Activated CD8-positive, alpha-beta memory T cell treated with anti-CD3 and anti-CD28 coated beads, Interleukin-2, amount 50 U/mL, for 1 hour (primary cell): ENCODE results near the gene CEP68.
"Not testable (repeated sequence)": the region's sequence is repeated elsewhere in the genome, so short reads cannot be mapped to it uniquely, and the experiment has no call there.

Experiments used
- DNase-seq: peaks from one replicate; pipeline ENCODE4 v3.0.0-alpha.2; 2020; ENCODE audit errors: extremely low read depth

Gene CEP68

GRCh38 chr2:65030476-65031332 is 25.5 kb upstream of the CEP68 start:
- no peak for DNase-seq

GRCh38 chr2:65031341-65032018 is 24.7 kb upstream of the CEP68 start:
- no peak for DNase-seq

- no peak for DNase-seq
Observed at GRCh38 chr2:65032019-65032975, 23.9 kb upstream of the CEP68 start.

GRCh38 chr2:65033178-65033577 is 23.0 kb upstream of the CEP68 start:
- no peak for DNase-seq

GRCh38 chr2:65033667-65034066 is 22.5 kb upstream of the CEP68 start:
- not testable (repeated sequence) for DNase-seq

GRCh38 chr2:65035351-65035943 is 20.8 kb upstream of the CEP68 start:
- no peak for DNase-seq

- DNase-seq = no peak
Observed at GRCh38 chr2:65037178-65037577, 19.0 kb upstream of the CEP68 start.

GRCh38 chr2:65039640-65040039 is 16.6 kb upstream of the CEP68 start:
- no peak for DNase-seq

- peak; percentile 40 for DNase-seq
Observed at GRCh38 chr2:65040400-65041261, 15.6 kb upstream of the CEP68 start.

- DNase-seq = no peak
Observed at GRCh38 chr2:65043001-65043400, 13.2 kb upstream of the CEP68 start.

GRCh38 chr2:65044097-65044735 is 12.0 kb upstream of the CEP68 start:
- no peak for DNase-seq

- no peak for DNase-seq
Observed at GRCh38 chr2:65045651-65046050, 10.6 kb upstream of the CEP68 start.

GRCh38 chr2:65046633-65047407 is 9.4 kb upstream of the CEP68 start:
- no peak for DNase-seq

- no peak for DNase-seq
Observed at GRCh38 chr2:65049010-65049639, 7.1 kb upstream of the CEP68 start.

GRCh38 chr2:65050931-65051330 is 5.3 kb upstream of the CEP68 start:
- no peak for DNase-seq

GRCh38 chr2:65053199-65053598 is 3.0 kb upstream of the CEP68 start:
- DNase-seq = no peak

- DNase-seq = no peak
Observed at GRCh38 chr2:65054749-65055421, 1.3 kb upstream of the CEP68 start.
